IPS DF 6.9 (cell line): ENCODE results near the gene DENND4A.

Experiments used
- DNase-seq: peaks from one replicate; pipeline ENCODE4 v3.0.0-alpha.2; 2013; ENCODE audit warnings: low read depth, low spot score
- H3K27ac ChIP-seq: one replicate; pipeline ENCODE4 v1.5.1; 2013; ENCODE audit warnings: low read length, control low read depth
- H3K27me3 ChIP-seq: 2 replicates; pipeline ENCODE4 v1.6.1; 2013; ENCODE audit warnings: mild to moderate bottlenecking, low read length; ENCODE audit not compliant: control insufficient read depth, insufficient read depth
- H3K36me3 ChIP-seq: 2 replicates; pipeline ENCODE4 v1.6.1; 2013; ENCODE audit warnings: low read length; ENCODE audit not compliant: control insufficient read depth, insufficient read depth
- H3K4me1 ChIP-seq: 2 replicates; pipeline ENCODE4 v1.6.1; 2013; ENCODE audit warnings: low read length; ENCODE audit not compliant: control insufficient read depth, insufficient read depth
- H3K4me3 ChIP-seq: 2 replicates; pipeline ENCODE4 v1.5.1; 2013; ENCODE audit warnings: mild to moderate bottlenecking, low read length
- H3K9me3 ChIP-seq: 2 replicates; pipeline ENCODE4 v1.6.1; 2013; ENCODE audit warnings: low read length, inconsistent platforms; ENCODE audit not compliant: control insufficient read depth, insufficient read depth
- WGBS: extraction: QIAGEN DNeasy Blood & Tissue Kit; methylation state at CpG from one replicate; pipeline ENCODE4 v1.1.7; 2013; ENCODE audit warnings: mixed read lengths, missing lambda C conversion rate; ENCODE audit not compliant: insufficient read length, insufficient coverage; 5-methylcytosine and 5-hydroxymethylcytosine counted together

The DENND4A gene

GRCh38 chr15:65724464-65725215, 67.5 kb downstream of the DENND4A start:
- Histone ChIP-seq H3K36me3 (no peaks in the 10 kb centered on the region), H3K4me3 (no peak overlapping the region), H3K27me3 (no peaks in the 10 kb centered on the region), H3K27ac (no peak overlapping the region), H3K9me3 (no peaks in the 10 kb centered on the region), H3K4me1 (no peaks in the 10 kb centered on the region)
- no peak for DNase-seq
- WGBS = no CpG with 5 or more reads among the region's 3 CpGs

- Histone ChIP-seq H3K4me1 (no peaks in the 10 kb centered on the region), H3K27ac (no peak overlapping the region), H3K9me3 (no peaks in the 10 kb centered on the region), H3K36me3 (no peaks in the 10 kb centered on the region), H3K27me3 (no peaks in the 10 kb centered on the region), H3K4me3 (no peak overlapping the region)
- no CpG with 5 or more reads among the region's 5 CpGs for WGBS
- no peak for DNase-seq
These were observed 68.2 kb downstream of the DENND4A start for GRCh38 chr15:65723876-65724275.

- no CpG with 5 or more reads among the region's 5 CpGs for WGBS
- Histone ChIP-seq H3K27ac (no peak overlapping the region), H3K4me3 (no peak overlapping the region), H3K27me3 (no peaks in the 10 kb centered on the region), H3K36me3 (no peaks in the 10 kb centered on the region), H3K4me1 (no peaks in the 10 kb centered on the region), H3K9me3 (no peaks in the 10 kb centered on the region)
- no peak for DNase-seq
These were observed 69.9 kb downstream of the DENND4A start for GRCh38 chr15:65722191-65722590.

- no peaks in the 10 kb centered on the region for H3K4me1 ChIP-seq
- no peaks in the 10 kb centered on the region for H3K9me3 ChIP-seq
- 100% methylated on average over 1 of the region's 2 CpGs for WGBS
- H3K27ac ChIP-seq = no peak overlapping the region
- H3K27me3 ChIP-seq = no peaks in the 10 kb centered on the region
- no peaks in the 10 kb centered on the region for H3K36me3 ChIP-seq
- no peak for DNase-seq
- no peak overlapping the region for H3K4me3 ChIP-seq
These were observed 79.7 kb downstream of the DENND4A start for GRCh38 chr15:65712415-65712814.

- Histone ChIP-seq H3K27ac (no peak overlapping the region), H3K4me1 (no peaks in the 10 kb centered on the region), H3K4me3 (no peak overlapping the region), H3K36me3 (no peaks in the 10 kb centered on the region), H3K9me3 (no peaks in the 10 kb centered on the region), H3K27me3 (no peaks in the 10 kb centered on the region)
- WGBS = no CpG with 5 or more reads among the region's 2 CpGs
- DNase-seq = no peak
These were observed 97.0 kb downstream of the DENND4A start for GRCh38 chr15:65695081-65695480.

- H3K27me3 ChIP-seq = no peaks in the 10 kb centered on the region
- H3K4me3 ChIP-seq = no peak overlapping the region
- H3K9me3 ChIP-seq = no peaks in the 10 kb centered on the region
- H3K36me3 ChIP-seq = no peaks in the 10 kb centered on the region
- no peak overlapping the region for H3K27ac ChIP-seq
- WGBS = no CpG with 5 or more reads among the region's 4 CpGs
- no peaks in the 10 kb centered on the region for H3K4me1 ChIP-seq
- DNase-seq = no peak
These were observed 101.3 kb downstream of the DENND4A start for GRCh38 chr15:65690778-65691177.

- no peaks in the 10 kb centered on the region for H3K4me1 ChIP-seq
- no peaks in the 10 kb centered on the region for H3K9me3 ChIP-seq
- DNase-seq = no peak
- no peak overlapping the region for H3K27ac ChIP-seq
- no peaks in the 10 kb centered on the region for H3K27me3 ChIP-seq
- H3K4me3 ChIP-seq = no peak overlapping the region
- no CpG with 5 or more reads among the region's 1 CpG for WGBS
- no peaks in the 10 kb centered on the region for H3K36me3 ChIP-seq
These were observed 101.9 kb downstream of the DENND4A start for GRCh38 chr15:65690173-65690572.

GRCh38 chr15:65688462-65688861, 103.6 kb downstream of the DENND4A start:
- no peaks in the 10 kb centered on the region for H3K9me3 ChIP-seq
- no peaks in the 10 kb centered on the region for H3K4me1 ChIP-seq
- H3K36me3 ChIP-seq = no peaks in the 10 kb centered on the region
- no peak overlapping the region for H3K4me3 ChIP-seq
- H3K27ac ChIP-seq = no peak overlapping the region
- no CpG with 5 or more reads among the region's 1 CpG for WGBS
- no peak for DNase-seq
- no peaks in the 10 kb centered on the region for H3K27me3 ChIP-seq

GRCh38 chr15:65682404-65682911, 109.6 kb downstream of the DENND4A start:
- no peak overlapping the region for H3K27ac ChIP-seq
- DNase-seq = no peak
- no CpG with 5 or more reads among the region's 2 CpGs for WGBS

GRCh38 chr15:65680544-65680943, 111.5 kb downstream of the DENND4A start:
- H3K36me3 ChIP-seq = no peaks in the 10 kb centered on the region
- H3K9me3 ChIP-seq = no peaks in the 10 kb centered on the region
- WGBS = no CpG with 5 or more reads among the region's 1 CpG
- no peak for DNase-seq
- no peaks in the 10 kb centered on the region for H3K27me3 ChIP-seq
- no peak overlapping the region for H3K27ac ChIP-seq
- H3K4me3 ChIP-seq = no peak overlapping the region
- H3K4me1 ChIP-seq = no peaks in the 10 kb centered on the region

More at GRCh38 chr15:65682404-65682911, 109.6 kb downstream of the DENND4A start:
- no peaks in the 10 kb centered on the region for H3K4me1 ChIP-seq
- no peak overlapping the region for H3K4me3 ChIP-seq
- no peaks in the 10 kb centered on the region for H3K36me3 ChIP-seq
- no peaks in the 10 kb centered on the region for H3K9me3 ChIP-seq
- no peaks in the 10 kb centered on the region for H3K27me3 ChIP-seq

- Histone ChIP-seq H3K27ac (no peak overlapping the region), H3K4me1 (no peaks in the 10 kb centered on the region), H3K9me3 (no peaks in the 10 kb centered on the region), H3K4me3 (no peak overlapping the region), H3K27me3 (no peaks in the 10 kb centered on the region), H3K36me3 (no peaks in the 10 kb centered on the region)
- DNase-seq = no peak
- no CpG with 5 or more reads among the region's 2 CpGs for WGBS
These were observed 116.0 kb downstream of the DENND4A start for GRCh38 chr15:65676123-65676522.
